NCI-H774 (cell line): ENCODE results near the gene GNAI3.

ENCODE experiments used
- DNase-seq: peaks from one replicate; lab custom pipeline; 2025; lab: John Stamatoyannopoulos, UW

The GNAI3 gene

DNA sequence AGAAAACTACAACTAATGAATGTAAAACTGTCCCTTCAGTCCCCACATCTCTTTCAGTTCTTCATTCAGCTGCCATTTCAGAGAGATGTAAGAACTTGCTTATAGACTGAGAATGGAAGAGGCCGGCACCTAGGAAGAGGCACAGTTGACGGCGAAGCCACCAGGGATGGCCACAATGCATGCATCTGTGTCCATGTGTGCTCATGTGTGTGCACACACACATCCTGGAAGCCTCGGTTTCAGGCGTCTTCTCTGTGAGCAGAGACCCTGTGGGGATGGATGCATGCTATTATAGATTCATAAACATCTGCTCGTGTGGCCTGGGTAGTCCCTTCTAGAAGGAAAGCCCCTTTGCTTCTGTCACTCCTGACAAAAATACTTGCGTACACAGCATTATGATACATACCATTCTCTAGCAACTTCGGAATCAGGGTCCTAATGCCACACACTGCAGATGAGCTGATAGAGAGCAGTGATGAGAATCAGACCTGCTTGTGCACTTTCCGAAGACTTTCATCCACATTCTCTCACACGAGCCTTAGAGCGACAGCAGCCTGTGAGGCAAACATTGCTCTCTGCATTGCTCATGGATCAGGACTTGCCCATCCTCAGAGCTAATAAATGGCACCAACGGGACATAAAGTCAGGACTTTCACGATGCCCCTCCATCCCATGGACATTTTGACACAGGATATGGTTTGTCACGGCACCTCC is 21.2 kb upstream of the GNAI3 start:
- no peak for DNase-seq

- no peak for DNase-seq
These were observed 20.3 kb upstream of the GNAI3 start for GRCh38 chr1:109527846-109528695.

GRCh38 chr1:109528712-109529111 is 19.7 kb upstream of the GNAI3 start:
- no peak for DNase-seq

DNA sequence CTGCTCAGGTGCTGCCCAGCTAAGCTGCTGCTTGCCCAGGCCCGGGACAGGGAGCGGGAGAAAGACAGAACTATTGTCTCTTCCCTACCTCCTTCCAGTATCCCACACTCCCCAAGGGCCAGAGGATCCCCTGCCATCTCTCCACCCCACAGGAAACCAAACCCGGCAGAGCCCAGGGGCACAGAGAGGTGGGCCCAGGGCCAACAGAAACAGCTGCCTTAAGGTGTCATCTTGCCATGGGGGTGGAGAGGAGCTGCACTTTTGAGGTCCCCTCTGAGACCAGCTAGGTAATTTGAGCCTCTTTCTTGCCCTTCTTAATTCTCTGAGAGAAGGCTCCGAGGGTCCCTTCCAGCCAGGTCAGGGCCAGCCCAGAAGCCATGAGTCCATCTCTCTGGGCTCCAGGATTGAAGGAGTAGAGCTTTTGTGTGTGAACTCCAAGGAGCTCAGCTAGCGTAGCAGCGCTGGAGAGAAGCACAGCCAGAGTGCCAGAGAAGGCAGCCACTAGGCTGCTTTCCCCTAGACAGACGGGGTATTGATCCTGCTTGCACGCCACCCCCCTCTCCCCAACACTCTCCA is 18.4 kb upstream of the GNAI3 start:
- no peak for DNase-seq

GRCh38 chr1:109530457-109531087 is 17.8 kb upstream of the GNAI3 start:
- DNase-seq, result no peak

DNA sequence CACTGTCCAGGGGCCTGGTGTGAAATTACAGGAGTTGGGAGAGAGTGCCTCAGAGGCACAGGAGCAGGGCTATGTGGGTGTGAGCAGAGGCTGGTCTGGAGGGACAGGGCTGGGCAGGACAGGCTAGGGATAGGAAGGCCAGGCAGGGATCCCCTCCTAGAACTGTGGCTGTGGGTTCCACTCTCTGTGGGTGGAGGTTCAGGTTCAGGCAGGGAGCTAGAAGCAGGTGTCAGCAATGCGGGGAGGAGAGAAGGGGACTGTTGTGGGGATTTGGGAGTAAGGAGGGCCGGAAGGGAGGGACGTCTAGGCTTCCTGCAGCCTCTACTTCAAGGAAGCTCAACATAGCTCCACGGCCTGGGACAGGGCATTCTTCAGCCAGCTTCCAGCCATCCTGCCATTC is 17.0 kb upstream of the GNAI3 start:
- DNase-seq, result no peak

DNA sequence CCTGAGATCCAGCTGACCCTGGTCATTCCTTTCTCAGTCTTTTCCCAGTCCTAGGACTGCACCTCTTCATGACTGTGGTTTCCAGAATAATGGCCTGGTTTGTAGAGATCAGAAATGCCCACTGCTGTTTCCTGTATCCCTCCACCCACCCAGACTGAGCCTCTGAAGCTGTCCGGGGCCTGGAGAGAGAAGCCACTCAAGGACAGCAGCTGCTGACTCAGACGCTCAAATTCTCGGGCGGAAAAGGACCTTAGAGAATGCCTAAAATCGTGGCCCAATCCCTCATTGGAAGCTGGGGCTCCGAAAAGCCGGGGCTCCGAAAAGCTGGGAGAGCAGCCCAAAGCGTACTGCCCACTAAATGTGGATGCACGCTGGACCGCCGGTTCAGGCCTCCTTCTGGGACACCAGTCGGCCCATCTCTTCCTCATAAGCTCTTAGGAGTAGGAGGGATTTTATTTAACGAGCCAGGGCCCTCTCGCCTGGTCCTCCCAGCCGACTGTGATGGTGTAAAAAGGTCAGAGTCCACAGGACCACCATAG is 16.5 kb upstream of the GNAI3 start:
- no peak for DNase-seq

DNA sequence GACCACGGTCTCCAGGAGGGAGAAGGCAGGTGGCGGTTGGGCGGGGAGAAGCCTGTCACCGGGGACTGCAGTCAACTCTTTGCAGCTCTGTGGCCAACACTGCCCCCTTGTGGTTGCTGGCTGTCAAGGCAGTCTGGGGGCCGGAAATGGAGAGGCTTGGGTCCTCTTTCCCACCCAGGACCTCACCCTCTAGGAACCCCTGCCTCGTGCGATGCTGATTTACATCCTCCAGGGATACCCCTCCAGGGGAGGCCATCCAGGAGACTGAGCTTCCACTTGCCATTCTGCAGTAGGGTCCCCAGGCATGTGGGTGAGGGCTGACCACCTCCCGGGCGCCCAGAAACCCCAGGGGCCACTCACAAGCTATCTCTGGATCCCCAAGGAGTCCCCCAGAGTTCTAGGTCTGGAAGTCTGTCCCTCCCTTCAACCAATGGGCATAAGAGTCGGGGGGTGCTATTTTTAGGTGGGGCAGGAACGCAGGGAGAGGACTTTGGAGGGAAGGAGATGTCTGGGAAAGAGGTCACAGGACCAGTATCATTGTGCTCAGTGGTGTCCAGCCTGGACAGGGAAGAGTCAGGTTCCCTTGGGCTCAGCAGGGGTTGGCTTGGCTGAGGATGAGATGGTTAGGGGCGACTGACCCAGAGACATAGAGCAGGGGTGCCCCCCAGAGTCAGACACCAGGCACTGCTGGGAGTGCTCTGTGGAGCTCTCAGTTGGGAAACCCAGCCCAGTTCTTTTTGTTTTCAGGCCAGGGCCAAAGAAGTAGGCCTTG is 15.9 kb upstream of the GNAI3 start:
- DNase-seq, result peak; percentile 54

DNA sequence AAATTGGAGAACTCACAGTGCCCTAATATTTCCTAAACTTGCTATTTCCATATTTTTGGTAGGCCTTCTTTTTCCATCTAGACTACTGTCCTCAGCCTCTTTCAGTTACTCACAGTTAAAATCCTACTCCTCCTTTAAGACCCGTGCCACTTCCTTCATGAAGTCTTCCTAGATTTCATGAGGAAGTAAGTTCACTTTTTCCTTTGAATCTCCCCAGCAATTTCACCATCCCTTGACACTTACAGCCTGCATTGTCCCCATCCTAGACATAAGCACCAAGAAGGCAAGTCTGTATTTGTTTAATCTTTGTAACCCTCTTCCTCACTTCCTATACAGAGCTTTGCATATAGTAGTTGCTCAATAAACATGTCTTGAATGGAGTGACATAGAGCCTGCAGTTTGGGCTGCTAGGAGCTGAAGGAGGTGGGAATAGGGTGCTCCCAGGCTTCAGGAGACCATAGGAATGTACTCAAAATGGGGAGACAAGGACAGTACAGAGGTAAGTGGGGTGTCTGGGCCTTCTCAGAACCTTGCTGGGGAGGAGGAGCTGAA is 14.0 kb upstream of the GNAI3 start:
- DNase-seq, result no peak

- no peak for DNase-seq
These were observed 12.9 kb upstream of the GNAI3 start for GRCh38 chr1:109535481-109535880.

DNA sequence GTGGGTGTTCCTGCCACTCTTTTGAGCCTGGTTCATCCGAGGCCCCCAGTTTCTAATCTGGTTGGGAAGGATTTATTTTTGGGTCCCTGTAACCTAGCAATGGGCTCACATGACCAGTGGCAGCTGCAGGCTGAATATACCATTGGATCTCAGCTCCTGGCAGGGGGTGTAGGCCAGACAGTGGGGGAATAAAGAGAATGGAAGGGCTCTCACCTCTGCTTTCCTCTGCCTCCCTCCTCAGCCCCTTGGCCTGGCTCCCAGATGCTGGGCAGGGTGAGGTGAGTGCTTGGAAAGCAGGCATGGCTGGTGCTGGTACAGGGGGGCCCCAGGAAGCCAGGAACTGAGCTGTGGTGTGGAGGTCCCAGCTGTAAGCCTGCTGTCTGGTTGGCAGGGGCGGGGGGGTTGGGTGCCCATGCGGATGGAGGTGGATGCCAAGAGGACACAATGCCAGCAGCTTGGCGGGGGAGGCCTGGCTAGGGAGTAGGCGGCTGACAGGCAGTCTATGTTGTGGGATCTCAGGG is 12.4 kb upstream of the GNAI3 start:
- no peak for DNase-seq

- no peak for DNase-seq
These were observed 10.8 kb upstream of the GNAI3 start for GRCh38 chr1:109537450-109538178.

DNA sequence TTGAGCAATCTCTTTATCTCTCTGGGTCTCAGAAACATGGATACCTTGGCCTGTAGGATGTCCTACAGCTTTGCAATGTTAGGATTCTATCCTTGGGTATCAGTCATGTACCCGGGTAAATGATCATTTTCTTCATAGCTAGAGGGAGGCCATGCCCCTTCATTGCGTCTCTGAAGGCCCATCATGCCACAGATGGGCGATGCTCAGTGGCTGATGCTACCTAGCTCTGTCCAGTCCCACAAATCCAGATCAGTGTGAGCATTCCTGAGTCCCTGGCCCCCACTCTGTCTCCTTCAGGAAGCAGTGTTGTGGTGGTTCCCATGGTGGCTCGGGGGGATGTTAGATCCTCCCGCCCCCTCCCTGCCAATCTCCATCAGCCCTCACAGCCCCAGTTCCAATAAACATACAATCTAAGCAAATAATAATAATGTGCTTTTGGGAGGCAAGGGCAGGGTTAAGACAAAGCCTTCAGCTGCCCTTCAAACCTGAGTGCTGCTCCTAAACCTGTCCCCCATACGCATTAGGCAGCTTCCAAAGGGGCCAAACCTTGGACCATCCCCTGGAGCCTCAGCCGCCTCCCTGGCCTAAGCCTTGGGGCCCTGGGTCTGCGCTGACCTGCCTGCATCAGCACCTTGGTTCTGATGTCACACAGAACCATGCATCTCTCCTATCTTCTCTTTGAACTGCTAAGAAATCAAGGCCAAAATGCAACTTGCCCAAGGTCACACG is 9.4 kb upstream of the GNAI3 start:
- no peak for DNase-seq

DNA sequence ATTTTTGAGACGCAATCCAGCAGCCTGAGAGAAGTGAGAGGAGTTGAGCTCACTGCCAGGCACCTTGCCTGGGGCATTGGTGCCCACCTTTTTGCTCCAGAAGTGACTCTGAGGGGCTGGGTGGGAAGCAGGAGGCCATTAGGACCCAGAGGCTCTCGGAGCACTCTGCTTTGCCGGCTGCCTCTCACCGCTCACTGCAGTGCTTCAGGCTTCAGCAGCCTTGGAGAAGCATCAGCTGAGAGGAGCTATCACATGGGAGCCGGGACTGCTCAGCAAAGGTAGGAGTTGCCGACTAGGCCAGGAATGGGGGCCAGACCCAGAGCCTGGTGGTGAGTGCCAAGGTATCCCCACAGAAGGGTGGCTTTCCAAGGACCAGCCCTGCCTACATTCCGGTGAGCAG is 8.7 kb upstream of the GNAI3 start, which contains the start of gene GPR61:
Gene GPR61, plus strand, starts transcription at position 197 of the 400 bp plus-strand sequence. CDS start 3,151 bp downstream, outside the sequence.
- no peak for DNase-seq

DNA sequence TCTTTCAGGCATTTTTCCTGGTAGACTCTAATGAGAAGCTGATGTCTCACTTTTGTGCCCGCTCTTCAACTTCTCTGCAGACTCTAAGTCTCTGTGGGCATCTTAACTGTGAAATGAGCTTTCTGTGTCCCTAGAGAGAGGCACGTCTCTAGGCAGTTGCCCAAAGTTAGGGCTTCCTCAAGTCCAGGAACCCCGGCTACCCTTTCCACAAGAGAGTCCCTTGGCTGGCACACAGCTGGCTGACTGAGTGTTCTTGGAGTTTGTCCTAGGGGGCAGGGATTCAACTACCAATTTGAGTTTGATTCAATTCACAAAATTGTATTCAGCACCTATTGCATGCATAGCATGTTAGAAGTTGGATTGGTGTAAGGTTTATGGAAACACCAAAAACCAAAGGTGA is 7.3 kb upstream of the GNAI3 start:
- no peak for DNase-seq

DNA sequence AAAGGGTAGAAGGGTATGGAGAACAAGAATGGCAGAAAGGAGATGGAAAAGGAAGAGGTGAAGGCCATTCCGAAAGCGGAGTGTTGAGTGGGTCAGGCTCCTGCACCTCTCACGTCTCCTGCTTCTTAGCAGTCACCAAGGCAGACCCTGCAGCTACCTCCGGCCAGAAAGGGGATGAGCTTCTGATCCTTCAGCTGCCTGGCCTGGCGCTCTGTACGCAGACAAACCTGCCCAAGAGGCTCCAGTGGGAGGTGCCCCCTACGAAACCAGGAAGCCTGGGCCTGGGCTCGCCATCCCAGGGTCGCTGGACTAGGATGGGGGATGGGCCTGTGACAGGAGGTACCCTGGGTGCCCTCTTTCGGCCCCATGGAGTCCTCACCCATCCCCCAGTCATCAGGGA is 5.8 kb upstream of the GNAI3 start:
- no peak for DNase-seq

DNA sequence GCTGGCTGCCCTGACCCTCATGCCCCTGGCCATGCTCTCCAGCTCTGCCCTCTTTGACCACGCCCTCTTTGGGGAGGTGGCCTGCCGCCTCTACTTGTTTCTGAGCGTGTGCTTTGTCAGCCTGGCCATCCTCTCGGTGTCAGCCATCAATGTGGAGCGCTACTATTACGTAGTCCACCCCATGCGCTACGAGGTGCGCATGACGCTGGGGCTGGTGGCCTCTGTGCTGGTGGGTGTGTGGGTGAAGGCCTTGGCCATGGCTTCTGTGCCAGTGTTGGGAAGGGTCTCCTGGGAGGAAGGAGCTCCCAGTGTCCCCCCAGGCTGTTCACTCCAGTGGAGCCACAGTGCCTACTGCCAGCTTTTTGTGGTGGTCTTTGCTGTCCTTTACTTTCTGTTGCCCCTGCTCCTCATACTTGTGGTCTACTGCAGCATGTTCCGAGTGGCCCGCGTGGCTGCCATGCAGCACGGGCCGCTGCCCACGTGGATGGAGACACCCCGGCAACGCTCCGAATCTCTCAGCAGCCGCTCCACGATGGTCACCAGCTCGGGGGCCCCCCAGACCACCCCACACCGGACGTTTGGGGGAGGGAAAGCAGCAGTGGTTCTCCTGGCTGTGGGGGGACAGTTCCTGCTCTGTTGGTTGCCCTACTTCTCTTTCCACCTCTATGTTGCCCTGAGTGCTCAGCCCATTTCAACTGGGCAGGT is 5.0 kb upstream of the GNAI3 start:
- DNase-seq, result no peak

DNA sequence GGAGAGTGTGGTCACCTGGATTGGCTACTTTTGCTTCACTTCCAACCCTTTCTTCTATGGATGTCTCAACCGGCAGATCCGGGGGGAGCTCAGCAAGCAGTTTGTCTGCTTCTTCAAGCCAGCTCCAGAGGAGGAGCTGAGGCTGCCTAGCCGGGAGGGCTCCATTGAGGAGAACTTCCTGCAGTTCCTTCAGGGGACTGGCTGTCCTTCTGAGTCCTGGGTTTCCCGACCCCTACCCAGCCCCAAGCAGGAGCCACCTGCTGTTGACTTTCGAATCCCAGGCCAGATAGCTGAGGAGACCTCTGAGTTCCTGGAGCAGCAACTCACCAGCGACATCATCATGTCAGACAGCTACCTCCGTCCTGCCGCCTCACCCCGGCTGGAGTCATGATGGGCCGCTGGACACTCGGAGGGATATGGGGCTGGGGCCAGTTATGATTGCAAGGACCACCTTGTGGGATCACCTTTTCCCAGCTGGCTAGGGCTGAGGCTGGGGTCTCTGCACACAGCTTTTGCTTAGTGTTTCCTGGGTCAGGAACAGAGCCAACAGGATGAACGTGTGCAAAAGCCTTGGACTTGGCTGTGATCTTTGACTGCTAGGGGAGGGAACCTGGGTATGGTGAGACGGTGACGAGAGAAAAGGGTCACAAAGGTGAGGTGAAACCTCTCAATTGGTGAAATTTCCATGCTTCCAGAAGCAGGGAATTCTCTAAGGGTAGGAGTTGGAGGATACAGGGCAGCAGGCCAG is 4.3 kb upstream of the GNAI3 start:
- no peak for DNase-seq
